Activated CD8-positive, alpha-beta memory T cell treated with anti-CD3 and anti-CD28 coated beads, Interleukin-2, amount 50 U/mL, for 4 hours (primary cell): Measurements from ENCODE around the gene LIPN.
"Not testable (repeated sequence)": the region's sequence is repeated elsewhere in the genome, so short reads cannot be mapped to it uniquely, and the experiment has no call there.

Source experiments
- DNase-seq: peaks from one replicate; pipeline ENCODE4 v3.0.0-alpha.2; 2020

Gene LIPN

GRCh38 chr10:88759366-88760101 is at the start of gene LIPN:
TSS of gene LIPN (plus strand) at chr10:88760020. CDS start at chr10:88761406, 1,386 bp downstream.
- no peak for DNase-seq

- DNase-seq = no peak
These were observed 44.3 kb upstream of the LIPN start for GRCh38 chr10:88715517-88715916.

- no peak for DNase-seq
These were observed 38.4 kb upstream of the LIPN start for GRCh38 chr10:88721392-88721791.

- no peak for DNase-seq
These were observed 34.0 kb upstream of the LIPN start for GRCh38 chr10:88725798-88726197.

GRCh38 chr10:88728107-88728763 is 31.6 kb upstream of the LIPN start:
- peak; percentile 22 for DNase-seq

GRCh38 chr10:88730864-88731263 is 29.0 kb upstream of the LIPN start:
- DNase-seq = no peak

- DNase-seq = no peak
These were observed 28.5 kb upstream of the LIPN start for GRCh38 chr10:88731296-88731695.

GRCh38 chr10:88733215-88733614 is 26.6 kb upstream of the LIPN start:
- no peak for DNase-seq

GRCh38 chr10:88735661-88736060 is 24.2 kb upstream of the LIPN start:
- DNase-seq = no peak

- not testable (repeated sequence) for DNase-seq
These were observed 17.9 kb upstream of the LIPN start for GRCh38 chr10:88741921-88742320.

GRCh38 chr10:88742448-88742847 is 17.4 kb upstream of the LIPN start:
- no peak for DNase-seq

GRCh38 chr10:88744002-88744401 is 15.8 kb upstream of the LIPN start:
- no peak for DNase-seq

- no peak for DNase-seq
These were observed 14.2 kb upstream of the LIPN start for GRCh38 chr10:88745633-88746032.

- DNase-seq = no peak
These were observed 5.5 kb upstream of the LIPN start for GRCh38 chr10:88754287-88754686.

- DNase-seq = no peak
These were observed 4.1 kb upstream of the LIPN start for GRCh38 chr10:88755753-88756152.

- no peak for DNase-seq
These were observed 3.2 kb upstream of the LIPN start for GRCh38 chr10:88756660-88757059.

GRCh38 chr10:88762906-88763305 is 3.1 kb downstream of the LIPN start:
- DNase-seq = no peak

GRCh38 chr10:88763441-88763840 is 3.6 kb downstream of the LIPN start:
- DNase-seq = no peak

- DNase-seq = no peak
These were observed 4.3 kb downstream of the LIPN start for GRCh38 chr10:88764110-88764509.

- no peak for DNase-seq
These were observed 6.0 kb downstream of the LIPN start for GRCh38 chr10:88765816-88766215.

- no peak for DNase-seq
These were observed 9.6 kb downstream of the LIPN start for GRCh38 chr10:88769384-88769783.

- DNase-seq = no peak
These were observed 21.4 kb downstream of the LIPN start for GRCh38 chr10:88781206-88781605.

- DNase-seq = no peak
These were observed 22.4 kb downstream of the LIPN start for GRCh38 chr10:88782222-88782621.

- DNase-seq = no peak
These were observed 23.9 kb downstream of the LIPN start for GRCh38 chr10:88783724-88784123.
